A673 (cell line): ENCODE measurements around the gene FAM47E. TPM values are rescaled to one million over a fixed set of nuclear protein-coding genes. Genes with fewer than 3 reads are reported as not detected.

Experiments used
- BruUV-seq: library from RNA; stranded (reverse); fragments of 400-500 nt; replicated peaks from 2 replicates; lab custom pipeline; 2021; lab: Mats Ljungman, UMichigan
- CTCF ChIA-PET: fragments of 300-600 bp; sonication (Branson Sonifier 250); formaldehyde crosslinking; loops from one replicate; lab custom pipeline; 2022; ENCODE audit warnings: antibody characterized with exemption; lab: Charles Lee
- POLR2A ChIA-PET: fragments of 300-600 bp; sonication (Branson Sonifier 250); formaldehyde crosslinking; loops from one replicate; lab custom pipeline; 2022; ENCODE audit warnings: antibody characterized with exemption; ENCODE audit not compliant: low non-redundant PET; lab: Charles Lee
- DNase-seq: peaks from one replicate; pipeline ENCODE4 v3.0.0-alpha.2; 2015; ENCODE audit warnings: low spot score
- H3K27ac ChIP-seq: fragments of 200-600 bp; sonication (generic); 2 replicates; pipeline ENCODE4 v1.5.1; 2016; ENCODE audit warnings: mixed run types, low read depth, mild to moderate bottlenecking, mixed read lengths, antibody characterized with exemption, low read length; ENCODE audit not compliant: poor library complexity, severe bottlenecking
- H3K27me3 ChIP-seq: fragments of 200-600 bp; sonication (generic); replicated peaks from 2 replicates; pipeline ENCODE4 v1.6.1; 2017; ENCODE audit warnings: mixed run types, low read depth, mild to moderate bottlenecking, mixed read lengths, antibody characterized with exemption, low read length; ENCODE audit not compliant: insufficient read depth, poor library complexity
- H3K36me3 ChIP-seq: fragments of 200-600 bp; sonication (generic); 2 replicates; pipeline ENCODE4 v1.6.1; 2016; ENCODE audit warnings: mixed run types, mild to moderate bottlenecking, mixed read lengths, antibody characterized with exemption, low read length; ENCODE audit not compliant: insufficient read depth, poor library complexity, severe bottlenecking
- H3K4me1 ChIP-seq: fragments of 200-600 bp; sonication (generic); 2 replicates; pipeline ENCODE4 v1.6.1; 2017; ENCODE audit warnings: mixed run types, mild to moderate bottlenecking, mixed read lengths, antibody characterized with exemption, low read length; ENCODE audit not compliant: insufficient read depth, poor library complexity, severe bottlenecking
- H3K4me3 ChIP-seq: fragments of 200-600 bp; sonication (generic); 2 replicates; pipeline ENCODE4 v1.5.1; 2016; ENCODE audit warnings: low read depth, mixed run types, mild to moderate bottlenecking, mixed read lengths, low read length; ENCODE audit not compliant: poor library complexity, severe bottlenecking
- H3K9me3 ChIP-seq: fragments of 200-600 bp; sonication (generic); 2 replicates; pipeline ENCODE4 v1.6.1; 2016; ENCODE audit warnings: mixed run types, low read depth, mild to moderate bottlenecking, mixed read lengths, antibody characterized with exemption, low read length; ENCODE audit not compliant: poor library complexity, severe bottlenecking
- CTCF ChIP-seq: fragments of 300-800, 200-600 bp; sonication (generic); conservative IDR thresholded peaks from 2 replicates; pipeline ENCODE4 v1.5.1; 2017; ENCODE audit warnings: low read depth, mild to moderate bottlenecking, antibody characterized with exemption, low read length, moderate library complexity, mixed read lengths
- EZH2 ChIP-seq: fragments of 200-600 bp; sonication (generic); IDR thresholded peaks from 2 replicates; pipeline ENCODE4 v1.6.1; 2017; ENCODE audit warnings: borderline replicate concordance, low read depth, mild to moderate bottlenecking, mixed read lengths, antibody characterized with exemption, low read length; ENCODE audit not compliant: poor library complexity, severe bottlenecking
- intact Hi-C: fragments of 100-400 bp; cut with micrococcal nuclease; formaldehyde crosslinking; loops from one replicate; pipeline ENCODE4 v1.10.0; 2022; ENCODE audit not compliant: unreplicated experiment
- total RNA-seq: library from RNA; stranded (reverse); gene quantifications from 2 replicates; pipeline ENCODE4 v1.2.3, GENCODE V29; 2021

FAM47E gene
- total RNA-seq, 1 experiment from 2014 or later = 0.21 TPM

GRCh38 chr4:76307660-76308014, 56.1 kb downstream of the FAM47E start:
- CTCF ChIA-PET = no interaction called here
- intact Hi-C loops = no loop called here
- Histone ChIP-seq H3K4me3 (no peak overlapping the region), H3K27ac (no peak overlapping the region), H3K27me3 (peaks cover 3% of the 10 kb centered on the region), H3K4me1 (no peaks in the 10 kb centered on the region), H3K36me3 (no peaks in the 10 kb centered on the region), H3K9me3 (no peaks in the 10 kb centered on the region)
- POLR2A ChIA-PET = no interaction called here
- TF ChIP-seq CTCF (no peak), EZH2 (no peak)
- DNase-seq = no peak
- BruUV-seq = no TSS peak

GRCh38 chr4:76308548-76308947, 57.0 kb downstream of the FAM47E start:
- Histone ChIP-seq H3K4me1 (no peaks in the 10 kb centered on the region), H3K9me3 (no peaks in the 10 kb centered on the region), H3K36me3 (no peaks in the 10 kb centered on the region), H3K27me3 (peaks cover 3% of the 10 kb centered on the region), H3K27ac (no peak overlapping the region), H3K4me3 (no peak overlapping the region)
- DNase-seq = no peak
- TF ChIP-seq EZH2 = no peak
- ChIA-PET POLR2A (no interaction called here), CTCF (no interaction called here)
- no TSS peak for BruUV-seq
- intact Hi-C loops = no loop called here

GRCh38 chr4:76309939-76310550, 58.5 kb downstream of the FAM47E start:
- no peak overlapping the region for H3K27ac ChIP-seq
- no TSS peak for BruUV-seq
- ChIA-PET CTCF (no interaction called here), POLR2A (no interaction called here)
- no peak for DNase-seq
- H3K4me3 ChIP-seq = no peak overlapping the region
- TF ChIP-seq EZH2 (no peak), CTCF (no peak)
- H3K36me3 ChIP-seq = no peaks in the 10 kb centered on the region
- intact Hi-C loops = no loop called here
- no peaks in the 10 kb centered on the region for H3K9me3 ChIP-seq
- H3K4me1 ChIP-seq = no peaks in the 10 kb centered on the region
- H3K27me3 ChIP-seq = peaks cover 3% of the 10 kb centered on the region

GRCh38 chr4:76310683-76311082, 59.2 kb downstream of the FAM47E start:
- H3K4me1 ChIP-seq = no peaks in the 10 kb centered on the region
- intact Hi-C loops = no loop called here
- ChIA-PET CTCF (no interaction called here), POLR2A (no interaction called here)
- peaks cover 3% of the 10 kb centered on the region for H3K27me3 ChIP-seq
- no peaks in the 10 kb centered on the region for H3K36me3 ChIP-seq
- H3K4me3 ChIP-seq = no peak overlapping the region
- no TSS peak for BruUV-seq
- DNase-seq = no peak
- no peak overlapping the region for H3K27ac ChIP-seq
- TF ChIP-seq EZH2 (no peak), CTCF (no peak)
- no peaks in the 10 kb centered on the region for H3K9me3 ChIP-seq
